Omental fat pad (tissue), 4 donors: ENCODE data around the gene SLIT1. TPM values are rescaled to one million over a fixed set of nuclear protein-coding genes. Genes with fewer than 3 reads are reported as not detected.

ENCODE experiments used
- ATAC-seq: fragments of 150-250 bp; one replicate; pipeline ENCODE4 v1.9.1; 2016; ENCODE audit warnings: mild to moderate bottlenecking, moderate library complexity; ENCODE audit not compliant: low FRiP score
- DNase-seq: peaks from one replicate; pipeline ENCODE4 v3.0.0-alpha.2; 2019; ENCODE audit warnings: low spot score
- total RNA-seq, 4 donors: library from RNA; depleted of rRNA; stranded (reverse); fragments of >200 nt; gene quantifications; one replicate each; pipeline ENCODE4 v1.1.0, GENCODE V29; 2016
- TF ChIP-seq, protein P1 (sequence below), 3 donors: fragments of 450-650 bp; IDR thresholded peaks; one replicate each; pipeline ENCODE4 v1.5.1; 2016 to 2017; ENCODE audit warnings: antibody characterized with exemption in 3 of 3, mild to moderate bottlenecking in 3 of 3, moderate library complexity in 2 of 3

SLIT1 gene
- total RNA-seq, 4 donors from 2014 or later = 0.12 to 1.1 (median 0.28) TPM

DNA sequence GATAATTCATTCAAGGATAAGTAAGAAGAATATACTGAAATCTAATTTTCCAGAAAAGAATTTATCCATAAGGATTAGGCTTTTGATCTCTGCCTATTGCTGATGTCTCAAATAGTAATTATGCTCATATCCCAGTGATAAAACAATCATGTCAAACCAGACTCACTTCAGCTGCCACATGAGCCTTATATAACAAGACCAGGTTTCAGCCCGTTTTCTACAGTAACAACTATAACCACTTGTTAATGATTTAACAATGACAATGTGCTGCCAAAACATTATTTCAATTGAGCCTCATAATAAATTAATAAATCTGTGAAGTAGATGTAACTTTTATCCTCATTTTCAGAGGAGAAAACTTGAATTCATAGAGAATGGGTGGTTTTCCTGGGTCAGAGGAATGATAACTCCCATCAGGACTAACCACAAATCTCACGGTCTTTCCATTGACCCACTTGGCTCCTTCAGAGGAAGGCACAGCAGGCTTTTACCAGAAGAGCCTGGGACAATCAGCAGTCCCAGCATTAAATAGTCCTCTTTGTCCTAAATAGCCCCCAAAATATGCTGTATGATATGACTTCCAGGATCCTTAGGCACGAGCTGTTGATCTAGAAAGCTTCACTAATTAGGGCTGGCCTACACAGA lies 42.5 kb upstream of the SLIT1 start:
- DNase-seq (no peak), ATAC-seq (no peak)
- TF ChIP-seq, protein P1, sequence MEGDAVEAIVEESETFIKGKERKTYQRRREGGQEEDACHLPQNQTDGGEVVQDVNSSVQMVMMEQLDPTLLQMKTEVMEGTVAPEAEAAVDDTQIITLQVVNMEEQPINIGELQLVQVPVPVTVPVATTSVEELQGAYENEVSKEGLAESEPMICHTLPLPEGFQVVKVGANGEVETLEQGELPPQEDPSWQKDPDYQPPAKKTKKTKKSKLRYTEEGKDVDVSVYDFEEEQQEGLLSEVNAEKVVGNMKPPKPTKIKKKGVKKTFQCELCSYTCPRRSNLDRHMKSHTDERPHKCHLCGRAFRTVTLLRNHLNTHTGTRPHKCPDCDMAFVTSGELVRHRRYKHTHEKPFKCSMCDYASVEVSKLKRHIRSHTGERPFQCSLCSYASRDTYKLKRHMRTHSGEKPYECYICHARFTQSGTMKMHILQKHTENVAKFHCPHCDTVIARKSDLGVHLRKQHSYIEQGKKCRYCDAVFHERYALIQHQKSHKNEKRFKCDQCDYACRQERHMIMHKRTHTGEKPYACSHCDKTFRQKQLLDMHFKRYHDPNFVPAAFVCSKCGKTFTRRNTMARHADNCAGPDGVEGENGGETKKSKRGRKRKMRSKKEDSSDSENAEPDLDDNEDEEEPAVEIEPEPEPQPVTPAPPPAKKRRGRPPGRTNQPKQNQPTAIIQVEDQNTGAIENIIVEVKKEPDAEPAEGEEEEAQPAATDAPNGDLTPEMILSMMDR (IDR thresholded peaks at IDR 0.05) = no peak

DNA sequence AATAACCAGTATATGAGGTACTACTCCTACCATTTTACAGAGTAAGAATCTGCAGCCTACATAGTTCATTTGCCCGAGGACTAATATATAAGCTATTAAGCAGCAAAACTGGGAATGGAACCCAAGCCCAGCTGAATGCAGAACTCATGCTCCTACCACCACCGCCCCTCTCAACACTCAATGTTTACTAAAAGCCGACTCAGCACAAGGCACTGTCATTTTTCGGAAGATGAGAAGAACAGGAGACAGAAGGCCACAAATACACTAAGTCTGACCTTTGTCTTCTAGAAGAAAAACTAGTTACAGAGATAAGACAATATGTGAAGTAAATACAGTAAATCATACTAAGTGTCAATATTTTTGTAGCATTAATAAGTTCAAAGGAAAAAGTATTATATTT lies 40.6 kb upstream of the SLIT1 start:
- DNase-seq (no peak), ATAC-seq (no peak)
- TF ChIP-seq, protein P1 (IDR thresholded peaks at IDR 0.05) = no peak

DNA sequence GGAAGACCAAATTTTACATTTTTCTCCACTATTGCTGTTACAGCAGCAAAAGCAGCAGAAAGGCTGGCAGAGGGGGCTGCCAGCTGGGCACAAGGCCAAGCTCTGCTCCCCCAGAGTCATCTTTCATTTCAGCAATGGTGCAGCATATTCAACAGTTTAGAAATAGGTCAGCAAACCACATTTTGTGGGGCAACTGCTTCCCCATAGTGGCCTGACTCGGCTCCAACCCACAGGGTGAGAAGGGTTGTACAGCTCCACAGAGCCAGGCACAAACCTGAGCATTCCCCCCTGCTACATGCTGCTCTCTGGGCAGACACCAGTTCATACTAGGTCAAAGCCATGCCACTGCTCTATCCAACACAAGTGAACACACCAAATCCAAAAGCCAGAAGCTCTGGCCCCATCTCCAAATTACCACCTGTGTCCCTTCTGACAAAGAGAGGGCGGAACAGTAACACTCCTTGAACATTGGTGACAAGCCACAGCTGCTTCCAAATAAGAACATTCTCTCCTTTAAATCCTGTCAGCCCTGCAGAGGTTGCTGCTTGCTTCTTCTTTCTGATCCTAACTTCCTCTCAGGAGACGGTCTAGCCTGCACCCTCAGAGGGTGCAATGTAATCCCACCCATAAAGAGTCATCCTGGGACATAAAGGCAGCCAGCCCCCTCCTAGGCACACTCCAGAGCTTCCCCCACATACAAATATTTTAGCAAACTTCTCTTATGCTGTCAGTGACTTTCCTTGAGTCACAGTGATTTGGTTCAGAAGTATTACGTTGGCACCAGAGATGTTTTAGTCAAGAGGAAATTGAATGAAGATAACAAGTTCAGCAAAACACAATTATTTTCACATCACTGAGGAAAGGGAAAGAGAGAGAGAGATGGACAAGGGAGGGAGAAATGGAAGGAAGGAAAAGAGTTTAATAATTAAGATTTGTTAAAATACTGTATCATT lies 39.0 kb upstream of the SLIT1 start:
- TF ChIP-seq, protein P1 (IDR thresholded peaks at IDR 0.05) = no peak
- ATAC-seq (no peak), DNase-seq (no peak)

DNA sequence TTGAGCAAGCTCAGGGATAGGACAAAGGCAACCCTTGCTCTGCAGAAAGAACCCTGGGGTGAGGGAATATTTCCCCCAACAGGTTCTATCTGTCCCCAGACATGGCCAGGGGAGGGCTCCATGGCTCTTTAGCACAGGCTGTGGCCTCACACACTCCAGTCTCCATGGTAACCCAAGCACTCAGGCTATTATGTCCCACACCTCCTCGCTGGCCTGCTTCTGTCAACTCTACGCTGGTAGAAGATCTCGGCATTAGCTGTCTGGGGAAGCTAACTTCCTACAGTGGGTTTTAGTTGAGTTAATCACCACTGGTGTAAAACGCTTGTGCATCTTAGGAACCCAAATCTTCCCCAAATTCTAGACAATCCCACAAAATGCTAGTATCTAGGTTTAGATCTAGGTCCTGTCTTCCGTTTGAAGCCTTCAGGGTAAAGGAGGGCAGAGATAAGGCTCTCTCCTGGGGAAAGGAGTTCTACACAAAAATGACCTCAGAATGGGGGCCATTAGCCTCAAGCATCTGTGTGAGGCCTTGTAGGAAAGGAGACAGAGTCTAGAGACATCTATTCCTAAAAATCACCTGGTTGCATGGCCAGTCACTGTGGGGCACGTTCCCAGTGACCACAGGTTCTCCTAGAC lies 36.7 kb upstream of the SLIT1 start:
- ATAC-seq (no peak), DNase-seq (no peak)
- TF ChIP-seq, protein P1 (IDR thresholded peaks at IDR 0.05) = no peak

DNA sequence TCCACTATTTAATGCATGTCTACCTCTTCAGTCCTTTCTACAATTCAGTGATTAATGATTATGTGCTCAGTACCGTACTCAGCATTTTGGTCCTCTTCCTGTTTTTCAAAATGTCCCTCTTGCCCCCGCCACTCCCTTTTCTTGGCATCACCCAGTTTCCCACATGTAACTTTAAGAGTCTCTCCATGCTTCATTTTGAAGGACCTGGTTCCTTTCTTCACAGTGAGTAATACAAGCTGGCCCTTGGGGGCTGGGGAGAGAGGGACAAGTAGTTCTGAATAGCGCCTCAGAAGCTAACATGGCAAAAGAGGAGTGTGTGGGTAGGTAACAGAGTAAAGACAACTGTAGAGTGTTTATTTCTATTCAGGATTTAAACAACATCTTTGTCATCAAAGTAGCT lies 34.6 kb upstream of the SLIT1 start:
- ATAC-seq (no peak), DNase-seq (no peak)
- TF ChIP-seq, protein P1 (IDR thresholded peaks at IDR 0.05) = no peak

DNA sequence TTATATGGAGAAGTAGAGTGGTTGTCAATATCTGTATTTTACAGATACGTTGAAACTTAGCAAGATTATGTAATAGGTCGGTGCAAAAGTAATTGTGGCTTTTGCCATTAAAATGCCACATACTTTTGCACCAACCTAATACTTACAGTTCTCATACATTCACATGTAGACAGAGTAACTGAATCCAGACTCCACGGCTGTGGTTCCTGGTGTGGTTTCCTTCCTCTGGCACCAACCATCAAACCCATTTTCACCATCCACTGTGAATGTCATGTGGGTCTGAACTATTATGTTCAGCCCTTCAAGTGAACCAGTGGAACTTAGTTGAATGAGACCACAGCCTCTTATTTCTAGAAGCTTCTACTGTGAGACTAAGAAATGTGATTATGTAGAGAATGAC lies 31.5 kb upstream of the SLIT1 start:
- ATAC-seq (no peak), DNase-seq (no peak)
- TF ChIP-seq, protein P1 (IDR thresholded peaks at IDR 0.05) = no peak
